Cardiac fibroblast (primary cell): ENCODE results near the gene RNF40.
A peak's percentile ranks its signal among the peaks of the same experiment; 100 is the strongest.

Source experiments
- DNase-seq, 2 donors: peaks; one replicate each; pipeline versions ENCODE4 v3.0.0 to v3.0.0-alpha.2; 2010; ENCODE audit warnings: low read depth in 2 of 2
- H3K4me3 ChIP-seq, 2 donors: replicated peaks in 1 of 2; 1 replicate in 1 of 2; 2 replicates in 1 of 2; pipeline ENCODE4 v1.5.1; 2011; ENCODE audit warnings: low read depth in 2 of 2, low read length in 2 of 2, mild to moderate bottlenecking in 2 of 2, moderate library complexity in 1 of 2
- CTCF ChIP-seq: IDR thresholded peaks from one replicate; pipeline ENCODE4 v1.5.1; 2011; ENCODE audit warnings: low read depth, mild to moderate bottlenecking, low read length, inconsistent platforms

Gene RNF40

GRCh38 chr16:30786115-30786935 is 24.2 kb downstream of the RNF40 start:
- peak overlapping the region; percentile 75 to 95 for H3K4me3 ChIP-seq
- peak; percentile 71 to 72 for DNase-seq
- TF ChIP-seq CTCF, result no peak

GRCh38 chr16:30786936-30787612 is 25.0 kb downstream of the RNF40 start, which contains the start of gene ZNF629:
Gene ZNF629 (minus strand): TSS chr16:30787205. CDS start chr16:30784482, 2,723 bp downstream.
- peak within 1 kb of the TSS; percentile 75 to 95 for H3K4me3 ChIP-seq
- TF ChIP-seq CTCF, result no peak
- DNase-seq, result peak; percentile 73 to 81

- peak; percentile 6 for TF ChIP-seq CTCF
- DNase-seq, result no peak
- H3K4me3 ChIP-seq, result peak overlapping the region; percentile 75 to 95
Observed at GRCh38 chr16:30787613-30788378, 25.7 kb downstream of the RNF40 start.

GRCh38 chr16:30793508-30794069 is 31.5 kb downstream of the RNF40 start:
- no peak for TF ChIP-seq CTCF
- H3K4me3 ChIP-seq, result no peak overlapping the region
- no peak for DNase-seq

- no peak for TF ChIP-seq CTCF
- no peak for DNase-seq
- no peak overlapping the region for H3K4me3 ChIP-seq
Observed at GRCh38 chr16:30794634-30795033, 32.5 kb downstream of the RNF40 start.

- DNase-seq, result no peak
- no peak for TF ChIP-seq CTCF
- no peak overlapping the region for H3K4me3 ChIP-seq
Observed at GRCh38 chr16:30797670-30798309, 35.7 kb downstream of the RNF40 start.
